Activated T-cell treated with anti-CD3 and anti-CD28 coated beads, Interleukin-2, amount 50 U/mL, for 4 hours (primary cell): ENCODE measurements around the gene PIGL. TPM values are rescaled to one million over a fixed set of nuclear protein-coding genes. Genes with fewer than 3 reads are reported as not detected.

Experiments used
- ATAC-seq, 2 donors: fragments of 200-7000 bp; cut with Tn5 transposase; one replicate each; pipeline ENCODE4 v1.10.0; 2021
- DNase-seq: peaks from one replicate; pipeline ENCODE4 v3.0.0-alpha.2; 2020
- H3K27me3 Mint-ChIP-seq: one replicate; pipeline ENCODE4 v1.8.0; 2021; ENCODE audit warnings: low read depth, mixed read lengths
- H3K36me3 Mint-ChIP-seq: one replicate; pipeline ENCODE4 v1.8.0; 2022; ENCODE audit warnings: mixed read lengths; ENCODE audit not compliant: insufficient read depth
- H3K4me1 Mint-ChIP-seq: one replicate; pipeline ENCODE4 v1.8.0; 2021; ENCODE audit warnings: low read depth, mixed read lengths
- H3K4me3 Mint-ChIP-seq: one replicate; pipeline ENCODE4 v1.8.0; 2021; ENCODE audit warnings: mild to moderate bottlenecking, moderate library complexity, mixed read lengths
- H3K9me3 Mint-ChIP-seq: one replicate; pipeline ENCODE4 v1.8.0; 2021; ENCODE audit warnings: mixed read lengths
- total RNA-seq, 3 donors: library from RNA; stranded (reverse); gene quantifications; one replicate each; pipeline ENCODE4 v1.2.1, GENCODE V29; 2021

PIGL gene
- total RNA-seq, 3 donors from 2014 or later = 32.7 to 44.7 (median 35.0) TPM

DNA sequence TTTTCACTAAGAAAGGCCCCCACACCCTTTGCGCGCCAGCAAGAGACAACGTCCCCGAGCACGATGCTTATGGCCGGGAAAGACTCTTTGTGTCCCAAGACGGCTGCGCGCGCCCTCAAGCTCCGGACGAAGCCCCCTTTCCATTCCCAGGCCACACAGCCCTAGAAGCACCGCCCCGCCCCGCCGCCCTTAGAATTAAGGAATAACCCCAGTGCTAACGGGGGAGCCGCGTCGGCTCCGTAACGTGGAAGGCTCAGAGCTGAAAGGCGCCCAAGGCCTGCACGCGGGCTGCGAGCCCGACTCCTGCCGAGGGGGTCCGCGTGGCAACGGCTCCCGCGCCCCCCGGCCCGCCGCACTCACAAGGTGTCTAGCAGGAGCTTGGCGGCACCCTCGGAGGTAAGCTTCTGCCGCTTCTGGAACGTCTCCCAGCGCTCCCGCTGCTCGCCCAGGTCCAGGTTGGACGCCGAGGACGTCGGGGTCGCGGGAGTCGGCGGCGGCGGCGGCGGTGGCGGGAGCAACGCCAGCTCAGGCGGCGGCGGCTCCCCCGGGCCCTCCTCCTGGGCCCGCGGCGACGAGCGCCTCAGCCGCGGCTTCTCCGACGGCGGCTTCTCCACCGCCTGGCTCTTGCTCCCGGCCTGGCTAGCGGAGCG, 135.8 kb downstream of the PIGL start:
- Mint-ChIP-seq H3K27me3 (no peaks in the 10 kb centered on the region), H3K36me3 (peaks cover 2% of the 10 kb centered on the region), H3K4me3 (peak overlapping the region; percentile 96), H3K4me1 (peaks cover 18% of the 10 kb centered on the region), H3K9me3 (no peaks in the 10 kb centered on the region)
- DNase-seq = peak; percentile 23
- ATAC-seq = peak; percentile 65 to 69

DNA sequence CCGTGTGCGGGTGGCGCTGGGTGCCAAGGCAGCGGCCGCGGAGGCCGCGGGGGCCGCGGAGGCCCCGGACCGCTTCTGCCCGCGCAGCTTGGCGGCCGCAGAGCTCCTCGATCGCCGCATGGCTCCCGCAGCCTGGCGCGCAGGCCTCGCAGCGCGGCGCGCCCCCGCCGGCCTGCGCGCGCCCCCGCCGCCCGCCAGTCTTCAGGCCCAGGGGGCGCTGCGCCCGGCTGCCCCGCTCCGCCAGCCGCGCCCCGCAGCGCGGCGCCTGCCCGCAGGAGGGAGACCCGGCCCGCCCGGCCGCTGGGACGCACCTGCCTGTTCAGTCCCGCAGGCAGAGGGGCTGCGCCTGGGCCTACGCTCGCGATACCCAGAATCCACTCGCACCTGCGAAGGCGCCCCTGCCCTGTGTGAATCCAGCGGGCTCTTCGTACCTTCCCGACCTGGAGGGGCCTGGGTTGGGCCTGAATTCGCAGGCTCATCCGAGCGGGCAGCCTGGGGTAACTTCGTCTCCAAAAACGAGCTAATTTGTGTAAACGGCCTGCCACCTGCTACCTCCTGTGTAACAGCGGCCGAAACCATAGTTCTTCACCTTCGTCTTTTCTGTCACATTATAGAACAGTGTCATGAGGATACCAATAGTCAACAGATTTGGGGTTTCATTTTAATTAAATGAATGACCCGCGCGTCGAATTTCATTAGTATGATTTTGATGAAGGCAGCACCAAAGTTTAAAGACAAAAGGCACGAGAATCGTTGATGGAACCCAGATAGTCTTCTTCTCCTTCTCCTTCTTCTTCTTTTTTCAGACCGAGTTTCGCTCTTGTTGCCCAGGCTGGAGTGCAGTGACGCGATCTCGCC, 136.5 kb downstream of the PIGL start, which contains the start of gene CENPV:
Gene CENPV, minus strand, starts transcription at position 153 of the 858 bp plus-strand sequence. Its CDS starts 33 bp downstream, at position 120.
- ATAC-seq (peak; percentile 84 to 86), DNase-seq (peak; percentile 63)
- Mint-ChIP-seq H3K4me1 (peaks cover 18% of the 10 kb centered on the region), H3K36me3 (peaks cover 2% of the 10 kb centered on the region), H3K4me3 (peak within 1 kb of the TSS; percentile 96), H3K9me3 (no peaks in the 10 kb centered on the region), H3K27me3 (peaks cover 2% of the 10 kb centered on the region)

- Mint-ChIP-seq H3K36me3 (no peaks in the 10 kb centered on the region), H3K27me3 (peaks cover 2% of the 10 kb centered on the region), H3K4me3 (peak overlapping the region; percentile 33), H3K9me3 (no peaks in the 10 kb centered on the region), H3K4me1 (peaks cover 18% of the 10 kb centered on the region)
- DNase-seq = no peak
- ATAC-seq = no peak
Measured at GRCh38 chr17:16354585-16354984, 137.6 kb downstream of the PIGL start.

DNA sequence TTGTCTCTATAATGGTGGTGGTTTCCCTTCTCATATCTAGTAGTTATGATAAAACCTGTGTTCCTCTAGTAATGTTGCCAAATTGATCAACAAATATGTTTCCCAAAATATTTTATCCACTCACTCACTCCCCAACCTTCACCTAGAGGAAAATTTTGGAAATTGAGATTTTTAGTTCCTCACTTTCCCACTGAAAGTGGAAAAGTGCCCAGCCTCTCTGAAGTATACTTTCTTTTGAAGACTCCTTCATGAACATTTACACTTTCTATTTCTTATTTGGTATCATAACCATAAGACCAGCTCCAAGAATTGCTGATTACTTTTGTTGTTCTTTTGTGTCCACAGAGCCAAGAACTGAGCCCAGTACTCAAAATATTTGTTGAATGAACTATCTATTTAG, 141.4 kb downstream of the PIGL start:
- ATAC-seq (no peak), DNase-seq (no peak)
- peaks cover 2% of the 10 kb centered on the region for H3K27me3 Mint-ChIP-seq
- H3K9me3 Mint-ChIP-seq = no peaks in the 10 kb centered on the region
- H3K4me1 Mint-ChIP-seq = peaks cover 3% of the 10 kb centered on the region
- no peak overlapping the region for H3K4me3 Mint-ChIP-seq
- H3K36me3 Mint-ChIP-seq = no peaks in the 10 kb centered on the region

GRCh38 chr17:16361874-16362273, 144.9 kb downstream of the PIGL start:
- Mint-ChIP-seq H3K9me3 (no peaks in the 10 kb centered on the region), H3K27me3 (peaks cover 2% of the 10 kb centered on the region), H3K4me1 (no peaks in the 10 kb centered on the region), H3K4me3 (no peak overlapping the region), H3K36me3 (no peaks in the 10 kb centered on the region)
- no peak for ATAC-seq
- no peak for DNase-seq

GRCh38 chr17:16363749-16364536, 146.9 kb downstream of the PIGL start:
- Mint-ChIP-seq H3K27me3 (no peaks in the 10 kb centered on the region), H3K4me1 (no peaks in the 10 kb centered on the region), H3K9me3 (no peaks in the 10 kb centered on the region), H3K4me3 (no peak overlapping the region), H3K36me3 (no peaks in the 10 kb centered on the region)
- ATAC-seq (peak; percentile 97 to 98), DNase-seq (peak; percentile 72)

- no peak overlapping the region for H3K4me3 Mint-ChIP-seq
- no peak for DNase-seq
- no peak for ATAC-seq
- no peaks in the 10 kb centered on the region for H3K9me3 Mint-ChIP-seq
- no peaks in the 10 kb centered on the region for H3K27me3 Mint-ChIP-seq
- no peaks in the 10 kb centered on the region for H3K4me1 Mint-ChIP-seq
- H3K36me3 Mint-ChIP-seq = no peaks in the 10 kb centered on the region
Measured at GRCh38 chr17:16364625-16365024, 147.6 kb downstream of the PIGL start.

DNA sequence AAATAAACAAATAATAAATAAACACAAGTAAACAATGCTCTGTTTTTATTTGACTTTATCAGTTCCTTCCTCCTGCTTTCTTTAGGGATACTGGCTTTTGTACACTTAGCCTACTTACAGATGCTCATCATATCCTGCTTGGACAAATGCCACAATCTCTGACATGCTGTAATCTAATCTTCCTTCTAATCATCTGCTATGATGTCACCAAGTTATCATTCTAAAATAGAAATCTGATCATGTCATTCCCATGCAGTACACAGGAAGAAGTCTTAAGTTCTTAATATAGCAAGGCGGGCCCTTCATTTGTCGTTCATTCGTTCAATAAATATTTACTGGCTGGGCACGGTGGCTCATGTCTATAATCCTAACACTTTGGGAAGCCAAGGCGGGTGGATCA, 154.7 kb downstream of the PIGL start:
- Mint-ChIP-seq H3K36me3 (no peaks in the 10 kb centered on the region), H3K27me3 (no peaks in the 10 kb centered on the region), H3K4me1 (no peaks in the 10 kb centered on the region), H3K4me3 (no peak overlapping the region), H3K9me3 (no peaks in the 10 kb centered on the region)
- no peak for ATAC-seq
- no peak for DNase-seq

DNA sequence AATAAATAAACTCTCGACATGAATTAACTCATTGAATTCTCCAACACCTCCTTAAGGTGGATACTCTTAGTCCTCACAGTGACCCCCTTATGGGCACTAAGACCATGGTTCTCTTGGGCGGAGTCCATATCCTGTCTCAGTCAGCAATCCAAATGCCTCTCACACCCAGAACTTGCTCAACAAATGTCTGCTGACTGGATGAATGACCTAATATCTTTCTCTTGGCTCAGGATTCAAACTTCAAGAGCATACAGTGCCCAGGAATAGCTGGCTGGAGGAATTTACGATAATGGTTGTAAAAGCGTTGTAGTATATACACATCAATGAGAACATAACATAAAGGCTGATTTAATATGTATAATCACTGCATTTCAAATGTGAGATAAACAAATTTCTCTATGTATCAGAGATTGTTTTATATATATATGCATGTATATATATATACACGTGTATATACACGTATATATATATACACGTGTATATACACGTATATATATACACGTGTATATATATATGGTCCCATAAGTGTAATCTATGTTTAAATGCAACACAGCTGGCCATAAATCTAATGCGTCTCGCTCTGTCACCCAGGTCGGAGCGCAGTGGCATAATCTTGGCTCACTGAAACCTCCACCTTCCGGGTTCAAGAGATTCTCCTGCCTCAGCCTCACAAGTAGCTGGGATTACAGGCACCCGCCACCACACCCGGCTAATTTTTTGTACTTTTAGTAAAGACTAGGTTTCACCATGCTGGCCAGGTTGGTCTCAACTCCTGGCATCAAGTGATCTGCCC, 157.3 kb downstream of the PIGL start:
- Mint-ChIP-seq H3K4me1 (no peaks in the 10 kb centered on the region), H3K36me3 (no peaks in the 10 kb centered on the region), H3K9me3 (no peaks in the 10 kb centered on the region), H3K27me3 (no peaks in the 10 kb centered on the region), H3K4me3 (no peak overlapping the region)
- ATAC-seq (no peak), DNase-seq (no peak)

Other genes with a start within 250 kb of the PIGL start
- 1 to 10 TPM; 7.2 to 9.7 (median 9.5) TPM for gene ZSWIM7, start 217.5 kb upstream of the PIGL start, total RNA-seq
- 10 to 100 TPM; 28.5 to 34.6 (median 29.8) TPM for gene TTC19, start 217.4 kb upstream of the PIGL start, total RNA-seq
- gene NCOR1, start 1.7 kb upstream of the PIGL start, total RNA-seq = 100 to 1,000 TPM in 1 of 3 donors, 10 to 100 TPM in 2; 86.4 to 107 (median 92.2) TPM
- gene CENPV, start 136.3 kb downstream of the PIGL start, total RNA-seq = 100 to 1,000 TPM in 2 of 3 donors, 10 to 100 TPM in 1; 78.4 to 122 (median 103) TPM
- gene UBB, start 163.9 kb downstream of the PIGL start, total RNA-seq = 1,000 to 10,000 TPM; 1,915 to 2,057 (median 1,991) TPM
- gene TRPV2, start 198.4 kb downstream of the PIGL start, total RNA-seq = 10 to 100 TPM; 24.7 to 34.0 (median 31.0) TPM